GM03348 (cell line): ENCODE results near the gene OLFM1.

Experiments used
- DNase-seq: peaks from one replicate; pipeline ENCODE4 v3.0.0; 2012; ENCODE audit warnings: low spot score

The OLFM1 gene

DNA sequence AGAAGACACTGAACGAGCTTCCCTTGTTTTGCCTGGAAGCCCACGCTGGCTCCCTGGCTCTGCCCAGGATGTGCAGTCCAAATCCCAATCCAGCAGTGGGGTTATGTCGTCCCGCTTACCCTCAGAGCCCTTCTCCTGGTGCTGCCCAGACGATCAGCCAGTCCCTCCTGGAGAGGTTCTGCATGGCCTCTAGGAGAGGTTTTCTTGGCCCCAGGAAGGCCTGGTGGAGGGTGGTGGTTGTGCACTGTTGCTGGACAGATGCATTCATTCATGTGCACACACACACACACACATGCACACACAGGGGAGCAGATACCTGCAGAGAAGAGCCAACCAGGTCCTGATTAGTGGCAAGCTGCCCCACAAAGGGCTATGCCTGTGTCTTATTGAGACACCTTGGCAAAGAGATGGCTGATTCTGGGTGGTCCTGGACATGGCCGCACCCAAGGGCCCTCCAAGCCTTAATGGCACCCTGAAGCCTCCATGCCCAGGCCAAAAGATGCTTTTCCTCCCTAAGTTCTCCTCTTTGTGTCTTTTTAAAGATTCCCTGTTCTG is 10.5 kb upstream of the OLFM1 start:
- DNase-seq, result no peak

GRCh38 chr9:135077497-135078200 is 9.8 kb upstream of the OLFM1 start:
- DNase-seq, result peak; percentile 67

GRCh38 chr9:135078361-135078821 is 9.1 kb upstream of the OLFM1 start:
- no peak for DNase-seq

- no peak for DNase-seq
These were observed 8.4 kb upstream of the OLFM1 start for GRCh38 chr9:135079018-135079417.

DNA sequence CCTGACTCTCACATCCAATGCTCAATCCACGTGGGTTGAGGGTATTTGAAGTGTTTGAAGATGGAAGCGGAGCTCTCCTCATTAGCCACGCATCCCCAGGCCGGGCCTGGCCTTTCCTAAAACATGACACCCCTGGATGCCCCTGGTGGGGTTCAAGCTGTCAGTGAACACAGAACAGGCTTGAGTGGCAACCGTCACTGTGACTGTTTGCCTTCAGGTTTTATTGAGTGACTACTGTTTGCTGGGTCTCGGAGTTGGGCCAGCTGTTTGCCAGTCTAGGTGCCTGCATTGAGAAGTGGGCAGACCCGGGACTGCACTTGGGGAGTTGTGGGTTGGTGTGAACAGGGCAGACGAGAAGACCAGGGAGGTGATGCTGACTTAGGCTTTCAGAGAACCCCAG is 7.8 kb upstream of the OLFM1 start:
- DNase-seq, result no peak

DNA sequence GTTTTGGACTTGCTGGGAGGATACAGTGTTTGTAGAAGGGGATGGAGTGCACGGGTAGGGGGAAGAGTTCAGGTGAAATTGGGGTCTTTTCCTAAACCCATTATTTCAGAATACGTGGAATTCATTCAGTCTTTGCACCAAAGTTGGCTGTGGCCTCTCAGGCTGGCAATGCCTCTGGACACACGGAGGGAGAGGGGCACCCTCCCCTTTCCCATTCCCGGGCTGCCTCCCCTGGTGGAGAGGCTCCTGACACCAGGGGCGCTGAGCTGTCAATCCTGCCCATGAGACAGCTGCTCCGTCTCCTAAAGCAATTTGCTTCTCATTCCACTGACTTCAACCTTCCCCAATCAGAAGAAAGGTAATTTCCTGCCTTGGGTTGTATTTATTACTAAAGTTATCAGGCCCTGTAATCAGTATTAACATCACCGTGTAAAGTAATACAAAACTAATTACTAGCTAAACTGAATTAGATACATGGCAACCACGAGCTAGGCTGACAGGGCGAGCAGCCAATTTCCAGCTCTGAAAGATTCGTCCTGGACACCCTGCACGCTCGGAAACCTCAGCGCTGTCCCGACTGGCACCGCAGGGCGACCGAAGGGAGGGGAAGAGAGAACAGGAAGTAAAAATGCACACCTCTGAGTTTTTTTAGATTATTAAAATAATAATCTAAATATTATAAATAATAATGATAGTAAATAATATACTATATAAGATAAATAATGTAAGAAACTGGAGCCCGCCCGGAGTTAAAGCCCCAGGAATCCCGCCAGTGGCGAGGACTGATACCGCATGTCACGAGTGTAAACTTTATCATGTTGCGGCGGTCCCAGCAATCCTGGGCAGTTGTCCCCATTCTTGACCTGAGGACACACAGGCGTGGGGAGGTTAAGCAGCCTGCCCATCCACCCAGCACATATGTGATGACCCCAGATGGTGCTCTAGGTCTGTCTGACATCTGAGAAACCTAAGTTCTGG is 6.9 kb upstream of the OLFM1 start:
- DNase-seq, result no peak

DNA sequence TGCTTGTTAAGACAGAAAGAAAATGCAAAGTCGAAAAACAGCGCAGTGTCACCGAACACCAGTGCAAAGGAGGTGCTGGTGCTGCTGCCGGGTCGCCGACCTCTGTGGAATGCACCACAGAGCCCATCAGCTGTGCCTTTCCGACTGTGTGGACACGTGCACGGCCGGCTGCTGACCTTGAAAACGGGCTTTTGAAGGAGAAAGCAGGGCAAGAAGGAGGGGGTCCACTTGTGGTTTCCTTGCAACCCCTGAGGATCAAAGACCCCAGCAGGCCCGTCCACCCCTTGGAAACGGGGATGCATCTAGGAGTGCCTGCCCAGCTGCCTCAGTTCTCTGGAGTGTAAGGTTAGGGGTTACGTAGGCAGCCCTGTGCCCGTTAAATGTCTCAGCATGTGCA is 6.2 kb upstream of the OLFM1 start:
- no peak for DNase-seq

DNA sequence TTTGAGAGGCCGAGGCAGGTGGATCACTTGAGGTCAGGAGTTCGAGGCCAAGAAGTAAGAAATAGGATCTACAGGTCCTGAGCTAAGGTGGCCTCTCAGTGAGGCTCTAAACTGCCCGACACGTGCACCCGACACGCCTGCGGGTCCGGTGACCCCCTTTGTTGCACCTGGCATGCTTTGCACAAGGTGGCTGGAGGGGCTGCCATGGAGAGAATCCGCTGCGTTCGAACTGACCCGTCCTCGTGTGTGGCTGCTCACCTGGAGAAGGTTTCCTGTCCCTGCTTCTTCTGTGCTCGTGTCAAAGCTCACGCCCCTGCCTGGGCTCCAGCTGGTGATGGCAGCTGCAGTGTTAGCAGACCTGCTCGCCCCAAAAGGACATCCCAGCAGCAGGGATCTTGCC is 5.7 kb upstream of the OLFM1 start:
- DNase-seq, result no peak

DNA sequence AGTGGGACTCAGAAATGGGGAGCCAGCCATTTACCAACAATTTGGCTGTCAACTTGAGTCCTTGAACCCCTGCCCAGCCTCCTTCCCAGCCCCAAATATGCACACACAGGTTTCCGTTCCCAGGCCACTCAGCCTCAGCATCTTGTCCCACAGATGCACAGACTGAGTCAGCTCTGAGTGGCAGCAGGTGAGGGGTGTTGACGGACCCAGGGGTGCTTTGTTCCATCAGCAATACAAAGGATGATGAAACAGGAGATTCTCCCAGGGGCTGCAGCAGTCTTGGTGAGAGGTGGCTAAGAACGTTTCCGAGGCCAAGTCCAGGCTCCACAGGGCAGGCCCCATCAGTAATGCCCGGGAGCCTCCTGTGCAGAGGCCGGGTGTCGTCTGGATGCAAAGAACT is 4.9 kb upstream of the OLFM1 start:
- no peak for DNase-seq

GRCh38 chr9:135083241-135083810 is 4.1 kb upstream of the OLFM1 start:
- DNase-seq, result no peak

- no peak for DNase-seq
These were observed 3.6 kb upstream of the OLFM1 start for GRCh38 chr9:135083831-135084230.

DNA sequence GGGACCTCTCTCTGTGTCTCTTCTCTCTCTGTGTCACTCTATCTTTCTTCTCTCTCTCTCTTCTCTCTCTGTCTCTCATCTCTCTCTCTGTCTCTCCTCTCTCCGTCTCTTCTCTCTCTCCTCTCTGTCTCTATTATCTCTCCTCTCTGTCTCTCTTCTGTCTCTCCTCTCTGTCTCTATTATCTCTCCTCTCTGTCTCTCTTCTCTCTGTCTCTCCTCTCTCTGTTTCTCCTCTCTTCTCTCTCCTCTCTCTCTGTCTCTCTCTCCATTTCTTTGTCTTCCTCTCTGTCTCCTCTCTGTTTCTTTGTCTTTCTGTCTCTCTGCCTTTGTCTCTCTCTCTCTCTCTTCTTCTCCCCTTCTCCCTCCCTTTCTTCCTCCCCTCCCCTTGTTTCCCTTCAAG is 3.2 kb upstream of the OLFM1 start:
- no peak for DNase-seq

DNA sequence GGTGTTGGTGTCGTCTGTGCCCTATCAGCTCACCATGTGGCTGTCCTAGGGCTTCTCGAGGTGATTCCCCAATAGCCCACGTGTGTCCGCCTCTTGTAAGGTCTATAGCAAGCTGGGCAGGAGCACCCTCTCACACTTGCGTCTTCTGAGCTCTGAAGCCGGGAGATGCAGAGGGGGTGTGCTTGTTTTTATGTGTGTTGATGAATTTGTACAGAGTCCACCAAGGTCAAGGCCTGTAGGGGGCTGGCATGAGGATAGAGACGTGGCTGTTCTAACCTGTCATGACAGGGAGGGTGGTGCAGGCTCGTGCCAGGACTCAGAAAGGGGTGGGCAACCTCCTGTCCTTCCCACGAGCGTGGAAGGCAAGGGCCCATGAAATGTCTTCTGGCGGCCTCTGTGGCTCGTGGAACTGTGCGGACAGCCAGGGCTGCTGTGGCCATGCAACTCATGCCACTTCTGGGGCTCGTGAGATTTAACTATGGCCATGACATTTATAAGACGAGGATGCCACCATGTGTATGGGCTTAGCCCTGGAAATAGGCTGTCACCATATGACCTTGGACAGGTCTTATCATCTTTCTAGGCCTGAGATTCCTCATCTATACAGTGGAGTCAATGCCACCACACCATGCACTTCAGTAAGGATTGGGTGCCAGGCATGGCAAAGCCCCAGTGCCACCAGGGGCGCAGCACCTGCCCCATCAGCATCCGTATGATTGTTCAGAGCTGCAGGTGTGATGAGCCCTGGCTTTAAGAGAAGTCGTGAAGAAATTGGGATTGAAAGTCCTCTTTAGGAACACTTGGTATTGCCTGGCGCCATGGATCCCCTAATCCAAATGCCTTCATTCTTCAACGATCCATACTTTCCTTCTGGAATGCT is 2.3 kb upstream of the OLFM1 start:
- no peak for DNase-seq

- DNase-seq, result peak; percentile 92
These were observed 1.5 kb upstream of the OLFM1 start for GRCh38 chr9:135085830-135086546.

DNA sequence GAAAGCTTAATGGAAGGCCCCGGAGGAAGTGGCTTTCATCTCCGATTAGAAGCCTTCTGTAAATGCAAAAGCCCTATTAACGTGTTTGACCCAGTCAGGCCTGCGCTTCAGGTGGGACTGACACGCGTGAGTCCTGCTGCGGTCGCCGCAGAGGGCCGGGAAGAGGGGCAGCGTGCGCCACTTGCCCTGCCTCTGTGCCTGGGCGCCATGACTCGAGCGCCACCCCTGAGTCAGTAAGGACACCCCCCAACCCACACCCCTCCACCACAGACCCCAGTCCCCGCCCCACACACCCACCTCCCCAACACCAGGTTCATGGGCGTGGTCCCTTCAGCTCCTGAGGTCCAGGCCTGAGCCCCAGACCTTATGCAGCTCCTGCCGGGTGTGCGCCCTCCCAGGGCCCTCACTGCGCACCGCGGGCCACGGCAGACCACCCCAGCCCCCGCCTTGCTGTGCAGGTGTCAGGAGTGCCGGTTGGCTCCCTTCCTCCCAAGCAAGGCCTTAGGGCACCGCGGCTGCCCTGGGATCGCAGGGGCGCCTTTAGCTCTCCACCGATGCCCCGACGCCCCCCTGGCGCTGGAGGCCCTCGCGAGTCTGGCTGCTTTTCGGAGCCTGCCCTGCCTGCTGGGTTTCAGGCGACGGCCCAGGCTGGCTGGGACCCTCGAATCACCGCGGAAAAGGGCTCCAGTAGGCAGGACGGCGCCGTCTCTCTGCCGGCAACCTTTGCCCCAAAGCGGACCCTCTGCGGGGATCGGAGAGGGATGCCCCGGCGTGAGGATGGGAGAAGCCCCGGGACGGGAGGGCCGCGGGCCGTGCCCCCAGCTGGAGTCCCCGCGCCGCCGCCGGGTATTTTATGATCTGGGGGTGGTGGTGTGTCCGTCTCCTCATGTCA is 625 bp upstream of the OLFM1 start:
- no peak for DNase-seq

- DNase-seq, result no peak
These were observed 455 bp downstream of the OLFM1 start for GRCh38 chr9:135087899-135088347.

DNA sequence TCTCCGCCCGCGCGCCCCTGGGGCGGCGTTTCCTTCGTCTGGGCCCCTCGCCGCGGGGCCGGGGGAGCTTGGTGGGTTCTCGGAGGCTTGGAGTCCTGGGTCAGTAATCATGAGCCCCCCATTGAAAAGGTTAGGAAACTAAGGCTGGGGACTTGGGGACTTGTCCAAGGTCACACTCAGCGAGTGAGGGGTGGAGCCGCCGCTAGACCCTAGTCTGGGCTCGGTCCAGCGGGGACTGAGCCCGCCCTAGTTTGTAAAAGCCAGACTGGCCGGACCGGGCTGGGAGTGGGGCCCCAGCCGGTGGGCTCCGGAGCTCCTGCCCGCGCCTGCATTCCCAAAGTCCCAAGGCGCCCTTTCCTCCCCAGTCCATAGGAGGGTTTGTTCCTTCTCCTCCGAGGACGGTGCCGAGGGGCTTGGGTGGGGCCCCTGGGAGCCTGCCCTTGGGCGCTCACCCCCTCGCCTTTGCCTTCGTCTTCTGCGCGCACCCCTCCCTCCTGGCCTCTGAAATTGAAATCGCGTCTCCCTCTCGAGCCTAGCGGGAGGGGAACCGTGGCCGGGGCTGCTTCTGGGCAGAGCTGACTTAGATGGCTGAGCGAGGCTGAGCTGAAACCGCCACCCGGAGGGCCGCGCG is 995 bp downstream of the OLFM1 start:
- no peak for DNase-seq

DNA sequence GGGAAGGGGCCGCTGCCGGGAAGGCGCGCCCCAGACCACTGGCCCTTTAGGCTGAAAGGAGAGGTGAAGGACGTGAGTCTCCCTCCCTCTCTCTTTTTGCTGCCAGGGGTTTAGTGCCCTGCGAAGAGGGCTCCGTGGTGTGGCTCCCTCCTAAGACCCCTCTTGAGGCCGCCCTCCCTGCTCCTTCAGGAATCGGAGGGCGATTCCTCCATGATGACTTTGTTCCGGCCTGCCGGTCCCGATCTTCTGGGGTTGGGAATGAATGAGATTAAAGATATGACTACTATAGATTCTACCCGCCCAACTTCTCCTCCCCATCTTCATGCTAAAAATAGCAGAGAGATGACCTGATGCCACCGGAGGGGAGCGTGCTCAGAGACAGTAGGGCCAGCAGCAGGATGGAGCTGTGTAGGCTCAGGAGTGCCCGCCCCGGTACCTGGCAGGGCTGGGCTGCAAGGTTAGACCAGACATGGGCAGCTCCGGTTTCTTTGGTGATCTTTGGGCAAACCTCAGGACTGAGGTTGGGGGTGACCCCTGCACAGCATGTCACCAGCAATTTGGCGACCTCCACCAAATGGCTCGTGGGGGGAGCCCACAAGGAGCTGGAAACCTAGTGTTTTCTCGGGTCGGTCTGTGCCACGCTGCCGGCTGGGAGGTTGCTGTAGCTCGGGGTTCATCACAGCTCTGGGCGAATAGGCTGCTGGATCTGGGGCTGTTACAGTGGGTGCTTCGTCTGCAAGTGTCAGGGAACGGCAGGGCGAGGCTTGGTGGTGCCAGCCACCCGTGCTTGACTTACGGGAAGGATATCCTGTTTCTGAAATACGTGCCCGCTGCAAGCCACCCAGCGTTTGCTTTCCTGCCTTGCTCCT is 1.7 kb downstream of the OLFM1 start:
- no peak for DNase-seq
